Endothelial cell of hepatic sinusoid (primary cell): ENCODE data around the gene CD82.

Experiments
- in situ Hi-C: cut with HindIII; loops from 2 replicates; pipeline ENCODE4 v1.10.0; 2017; ENCODE audit warnings: low sequenced_read_pairs

CD82 gene, protein sequence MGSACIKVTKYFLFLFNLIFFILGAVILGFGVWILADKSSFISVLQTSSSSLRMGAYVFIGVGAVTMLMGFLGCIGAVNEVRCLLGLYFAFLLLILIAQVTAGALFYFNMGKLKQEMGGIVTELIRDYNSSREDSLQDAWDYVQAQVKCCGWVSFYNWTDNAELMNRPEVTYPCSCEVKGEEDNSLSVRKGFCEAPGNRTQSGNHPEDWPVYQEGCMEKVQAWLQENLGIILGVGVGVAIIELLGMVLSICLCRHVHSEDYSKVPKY

GRCh38 chr11:44565211-44565952, at the start of gene CD82:
CD82 (plus strand) TSS chr11:44565663; CDS start chr11:44594663, 29,000 bp downstream.
- in situ Hi-C loops: no loop called here

- in situ Hi-C loops: no loop called here
These were observed 48.6 kb upstream of the CD82 start for GRCh38 chr11:44516688-44517507.

- in situ Hi-C loops: no loop called here
These were observed 47.9 kb upstream of the CD82 start for GRCh38 chr11:44517541-44517940.

GRCh38 chr11:44518968-44519550, 46.4 kb upstream of the CD82 start:
- in situ Hi-C loops: no loop called here

DNA sequence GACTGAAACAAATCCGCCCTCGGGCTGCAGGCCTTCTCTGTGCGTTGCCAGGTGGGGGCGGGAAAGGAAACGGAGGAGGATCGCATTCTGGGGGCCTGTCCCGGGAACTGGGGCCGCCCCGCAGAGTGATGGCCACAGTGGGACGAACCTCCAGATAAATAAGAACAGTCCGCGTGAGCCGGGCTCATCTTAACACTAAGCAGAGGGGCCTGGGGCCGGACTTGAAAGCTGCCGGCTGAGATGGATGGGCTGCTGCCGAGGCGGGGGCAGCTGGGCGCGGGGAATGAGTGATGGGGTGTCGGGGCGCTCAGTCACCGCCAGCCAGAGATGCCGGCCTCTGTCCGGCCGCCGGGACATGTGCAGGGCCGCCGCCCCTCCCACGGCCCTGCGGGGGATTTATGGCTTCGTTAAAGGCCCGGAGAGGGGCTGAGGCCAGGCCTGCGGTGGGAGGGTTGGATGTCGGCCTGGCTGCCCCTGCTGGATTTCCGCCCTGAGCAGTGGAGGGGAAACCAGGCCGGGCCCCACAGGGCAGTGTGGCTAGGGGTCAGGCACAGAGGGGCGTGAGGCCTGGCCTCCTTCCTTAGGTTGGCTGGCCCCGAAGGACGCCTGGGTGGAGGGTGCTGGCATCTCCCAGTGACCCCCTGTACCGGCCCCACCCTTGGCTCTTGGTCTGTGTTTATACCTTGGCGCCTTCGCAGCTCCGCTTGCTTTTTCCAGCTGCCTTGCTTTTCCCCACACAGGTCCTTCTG, 45.3 kb upstream of the CD82 start:
- in situ Hi-C loops: no loop called here

GRCh38 chr11:44521148-44521547, 44.3 kb upstream of the CD82 start:
- in situ Hi-C loops: no loop called here

DNA sequence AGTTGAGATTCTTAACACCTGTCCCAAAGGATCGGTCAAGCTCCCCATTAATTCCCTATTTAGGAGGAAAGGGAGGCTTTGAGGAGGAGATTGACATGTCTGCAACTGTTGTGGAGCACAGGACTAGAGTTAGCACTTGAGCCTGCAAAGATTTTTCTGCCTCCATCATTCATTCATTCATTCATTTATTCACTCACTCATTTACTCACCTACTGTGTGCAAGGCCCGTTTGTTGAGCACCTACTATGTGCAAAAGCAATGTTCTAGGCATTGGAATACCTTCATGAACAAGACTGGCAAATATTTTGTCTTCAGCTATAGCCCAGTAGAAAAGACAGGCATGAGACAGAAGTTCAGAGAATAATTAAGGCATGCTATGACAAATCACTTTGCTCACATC, 43.2 kb upstream of the CD82 start:
- in situ Hi-C loops: no loop called here

DNA sequence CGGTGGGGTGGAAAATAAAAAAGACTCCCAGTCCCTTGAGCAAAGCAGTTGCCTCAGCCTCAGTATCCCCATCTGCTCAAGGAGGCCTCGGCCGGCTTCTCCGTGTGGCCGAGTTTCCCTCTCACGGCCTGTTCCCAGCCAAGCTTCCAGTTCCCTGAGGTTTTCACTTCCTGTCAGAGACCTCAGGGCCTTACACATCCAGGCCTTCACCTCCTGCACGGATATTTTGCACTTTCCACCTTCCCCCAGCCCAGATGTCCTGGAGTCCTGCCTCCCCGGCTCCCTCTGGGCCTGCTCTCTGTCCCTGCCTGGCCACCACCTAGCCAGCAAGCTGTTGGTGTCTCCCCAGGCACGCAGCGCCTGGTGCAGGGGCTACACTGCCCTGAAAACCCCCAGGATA, 41.1 kb upstream of the CD82 start:
- in situ Hi-C loops: no loop called here

- in situ Hi-C loops: loop anchor here (25.0 kb wide), 2 partner anchors 212 to 412 kb away; partner anchors contain the start of gene ALX4
These were observed 40.7 kb upstream of the CD82 start for GRCh38 chr11:44524751-44525201.

GRCh38 chr11:44525473-44526252, 39.8 kb upstream of the CD82 start:
- in situ Hi-C loops: loop anchor here (25.0 kb wide), 2 partner anchors 213 to 413 kb away; partner anchors contain the start of gene ALX4

- in situ Hi-C loops: loop anchor here (25.0 kb wide), 2 partner anchors 214 to 414 kb away; partner anchors contain the start of gene ALX4
These were observed 39.0 kb upstream of the CD82 start for GRCh38 chr11:44526438-44526837.

DNA sequence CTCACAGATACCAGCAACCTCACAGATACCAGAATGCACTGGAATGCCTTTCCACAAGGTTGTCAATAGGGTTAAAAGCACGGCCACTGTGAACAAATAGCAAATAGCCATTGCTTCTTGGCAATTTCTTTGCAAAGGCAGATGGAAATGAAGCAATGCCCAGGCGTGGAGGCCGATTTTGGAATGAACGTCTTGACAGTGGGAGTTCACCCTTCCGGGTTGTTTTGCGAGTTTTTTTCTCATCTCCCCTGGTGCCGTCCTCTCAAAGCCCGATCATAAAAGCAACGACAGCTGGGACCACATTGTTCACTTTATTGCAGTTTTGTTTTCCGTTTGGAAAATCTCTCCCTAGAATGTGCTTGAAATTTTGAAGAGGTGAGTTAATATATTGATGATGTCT, 38.0 kb upstream of the CD82 start:
- in situ Hi-C loops: loop anchor here (25.0 kb wide), 2 partner anchors 215 to 415 kb away; partner anchors contain the start of gene ALX4

DNA sequence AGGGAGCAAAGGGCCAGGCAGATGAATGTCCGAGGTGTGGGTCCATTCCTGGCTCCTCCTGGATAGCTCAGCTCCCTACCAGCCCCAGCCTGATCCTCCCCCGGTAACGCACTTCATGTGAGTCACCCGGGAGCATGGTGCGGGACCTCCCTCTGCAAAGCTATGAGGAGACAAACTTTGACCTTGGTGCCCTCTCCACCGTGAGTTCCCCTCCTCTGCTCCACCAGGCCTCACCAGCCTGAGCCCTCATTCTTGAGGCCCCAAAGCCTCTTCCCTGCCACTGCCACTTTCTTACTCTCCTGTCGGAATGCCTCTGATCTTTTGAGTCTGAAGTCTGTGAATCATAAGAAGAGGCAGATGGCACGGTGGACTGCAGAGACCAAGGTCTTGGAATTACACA, 37.4 kb upstream of the CD82 start:
- in situ Hi-C loops: loop anchor here (25.0 kb wide), 2 partner anchors 216 to 416 kb away; partner anchors contain the start of gene ALX4

DNA sequence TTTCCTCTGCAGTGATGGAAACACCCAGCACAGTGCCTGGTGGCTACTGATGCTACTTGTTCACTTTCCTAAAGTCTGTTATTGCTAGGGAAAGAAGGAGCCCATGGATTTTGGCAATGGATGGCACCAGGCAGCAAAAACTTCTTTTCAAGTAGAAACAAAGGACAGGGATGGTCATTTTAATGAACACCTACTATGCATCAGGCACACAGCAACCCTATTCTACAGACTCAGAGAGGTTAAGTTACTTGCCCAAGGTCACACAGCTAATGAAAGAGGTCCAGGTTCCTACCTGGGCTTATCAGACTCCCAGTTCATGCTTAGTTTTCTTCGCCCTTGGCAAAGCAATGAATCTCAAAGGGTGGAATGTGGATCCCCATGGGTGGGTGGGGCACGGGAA, 36.9 kb upstream of the CD82 start:
- in situ Hi-C loops: loop anchor here (25.0 kb wide), 2 partner anchors 216 to 416 kb away; partner anchors contain the start of gene ALX4

GRCh38 chr11:44529895-44530412, 35.5 kb upstream of the CD82 start:
- in situ Hi-C loops: loop anchor here (25.0 kb wide), 2 partner anchors 218 to 418 kb away; partner anchors contain the start of gene ALX4

DNA sequence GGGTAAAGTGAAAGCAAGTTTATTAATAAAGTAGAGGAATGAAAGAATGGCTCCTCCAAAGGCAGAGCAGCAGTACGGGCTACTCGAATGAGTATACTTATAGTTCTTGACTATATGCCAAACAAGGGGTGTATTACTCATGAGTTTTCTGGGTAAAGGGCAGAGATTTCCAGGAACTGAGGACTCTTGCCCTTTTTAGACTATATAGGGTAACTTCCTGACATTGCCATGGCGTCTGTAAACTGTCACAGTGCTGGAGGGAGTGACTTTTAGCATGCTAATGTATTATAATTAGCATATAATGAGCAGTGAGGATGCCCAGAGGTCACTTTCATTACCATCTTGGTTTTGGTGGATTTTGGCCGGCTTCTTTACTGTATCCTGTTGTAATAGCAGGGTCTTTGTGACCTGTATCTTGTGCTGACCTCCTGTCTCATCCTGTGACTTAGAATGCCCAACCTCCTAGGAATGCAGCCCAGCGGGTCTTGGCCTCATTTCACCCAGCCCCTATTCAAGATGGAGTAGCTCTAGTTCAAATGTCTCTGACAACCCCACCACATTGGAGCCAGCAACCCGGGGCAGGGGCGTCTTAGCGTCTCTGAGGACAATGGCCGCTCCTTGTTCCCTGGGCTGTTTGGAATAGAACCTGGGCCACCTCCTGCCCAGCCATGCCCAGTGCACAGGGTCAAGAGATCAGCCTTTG, 34.9 kb upstream of the CD82 start:
- in situ Hi-C loops: loop anchor here (25.0 kb wide), 2 partner anchors 218 to 418 kb away; partner anchors contain the start of gene ALX4

DNA sequence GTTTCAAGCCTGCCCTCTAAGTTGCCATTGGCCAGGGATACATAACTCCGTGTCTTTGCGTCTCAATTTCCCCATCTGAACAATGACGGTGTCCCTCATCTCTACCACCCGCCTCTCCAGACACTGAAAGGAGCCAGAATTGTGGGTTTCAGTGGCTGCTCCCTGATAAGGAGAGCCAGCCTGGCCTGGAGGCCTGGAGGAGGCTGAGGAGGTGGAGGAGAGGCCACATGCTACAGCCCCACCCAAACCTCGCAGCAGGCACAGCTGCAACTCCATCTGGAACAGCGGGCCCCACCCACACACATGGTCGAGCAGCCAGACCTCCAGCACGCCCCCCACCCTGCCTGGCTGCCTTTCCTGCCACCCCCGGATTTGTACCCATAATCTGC, 34.4 kb upstream of the CD82 start:
- in situ Hi-C loops: loop anchor here (25.0 kb wide), 2 partner anchors 219 to 419 kb away; partner anchors contain the start of gene ALX4

DNA sequence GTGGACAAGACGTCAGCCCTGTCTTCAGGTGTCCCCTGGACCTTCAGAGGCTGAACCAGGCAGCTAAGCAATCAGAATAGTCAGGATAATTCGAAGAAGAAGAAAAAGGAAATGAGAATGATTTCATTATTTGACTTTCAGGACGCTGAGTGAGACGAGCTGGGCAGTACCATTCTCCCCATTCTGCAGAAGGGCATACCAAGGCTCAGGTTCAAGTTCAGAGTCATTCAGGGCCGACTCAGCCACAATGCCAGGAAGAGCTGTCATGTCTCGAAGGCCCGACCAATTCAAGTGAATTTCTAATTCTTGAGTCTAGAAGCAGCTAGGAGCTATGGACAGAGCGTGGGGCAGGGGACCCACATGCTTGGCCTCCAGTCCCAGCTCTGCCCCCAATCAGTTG, 33.8 kb upstream of the CD82 start:
- in situ Hi-C loops: loop anchor here (25.0 kb wide), 2 partner anchors 219 to 419 kb away; partner anchors contain the start of gene ALX4
